Thoracic aorta (tissue), 2 donors: ENCODE measurements around the gene FLNC. TPM values are rescaled to one million over a fixed set of nuclear protein-coding genes. Genes with fewer than 3 reads are reported as not detected.

Experiments
- ATAC-seq: fragments of 150-250 bp; one replicate; pipeline ENCODE4 v1.8.0; 2017; ENCODE audit warnings: low read depth; ENCODE audit not compliant: insufficient number of reproducible peaks, low FRiP score
- DNase-seq: peaks from one replicate; pipeline ENCODE4 v3.0.0-alpha.2; 2020; ENCODE audit warnings: low spot score
- H3K27ac ChIP-seq, 2 donors: fragments of 200-600 bp; sonication (generic); 1 replicate in 1 of 2; 2 replicates in 1 of 2; pipeline ENCODE4 v1.5.1; 2016; ENCODE audit warnings: mild to moderate bottlenecking in 2 of 2, moderate library complexity in 2 of 2
- H3K27me3 ChIP-seq: fragments of 200-600 bp; sonication (generic); replicated peaks from 2 replicates; pipeline ENCODE4 v1.6.0; 2016; ENCODE audit warnings: mild to moderate bottlenecking; ENCODE audit not compliant: insufficient read depth
- H3K36me3 ChIP-seq: fragments of 200-600 bp; sonication (generic); one replicate; pipeline ENCODE4 v1.5.1; 2016
- H3K4me1 ChIP-seq, 2 donors: fragments of 200-600 bp; sonication (generic); 1 replicate in 1 of 2; 2 replicates in 1 of 2; pipeline versions ENCODE4 v1.5.1 to v1.6.0; 2016; ENCODE audit warnings: low read depth in 2 of 2, mild to moderate bottlenecking in 1 of 2; ENCODE audit not compliant: control insufficient read depth in 1 of 2
- H3K4me3 ChIP-seq: fragments of 200-600 bp; sonication (generic); 2 replicates; pipeline ENCODE4 v1.5.1; 2016; ENCODE audit warnings: mild to moderate bottlenecking
- H3K9me3 ChIP-seq: fragments of 200-600 bp; sonication (generic); 2 replicates; pipeline ENCODE4 v1.5.1; 2016
- total RNA-seq, 2 donors: library from RNA; depleted of rRNA; stranded (reverse); fragments of >200 nt; gene quantifications; one replicate each; pipeline versions ENCODE4 v1.1.0 to v1.2.3, GENCODE V29; 2016
- TF ChIP-seq, protein P1 (sequence below): fragments of 200-600 bp; sonication (generic); IDR thresholded peaks from one replicate; pipeline ENCODE4 v1.5.1; 2019; ENCODE audit warnings: antibody characterized with exemption

Gene FLNC
- total RNA-seq, 2 donors from 2014 or later: 157 to 273 TPM

DNA sequence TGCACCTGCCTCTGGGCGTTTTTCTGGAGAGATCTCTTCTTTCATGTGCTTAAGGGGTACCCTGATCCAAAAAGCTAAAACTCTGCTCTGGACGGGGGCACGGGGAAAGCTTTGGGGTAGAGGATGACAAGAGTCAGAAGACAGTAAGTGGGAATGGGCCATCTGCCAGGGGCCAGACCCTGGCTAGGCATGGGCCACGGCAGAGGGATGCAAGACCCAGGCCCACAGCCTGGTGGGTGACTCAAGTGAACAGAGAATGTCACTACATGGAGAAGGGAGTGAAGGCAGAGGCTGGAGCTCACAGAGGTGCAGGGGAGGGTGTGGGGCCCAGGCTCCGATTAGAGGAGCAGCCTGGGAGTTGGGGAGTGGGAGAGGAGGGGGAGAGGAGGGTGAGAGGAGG lies 15.3 kb downstream of the FLNC start:
- Histone ChIP-seq H3K4me1 (no peaks in the 10 kb centered on the region), H3K9me3 (no peaks in the 10 kb centered on the region), H3K4me3 (no peak overlapping the region), H3K36me3 (peaks cover 75% of the 10 kb centered on the region), H3K27me3 (no peaks in the 10 kb centered on the region), H3K27ac (no peak overlapping the region)
- no peak for ATAC-seq
- no peak for DNase-seq
- TF ChIP-seq, protein P1, sequence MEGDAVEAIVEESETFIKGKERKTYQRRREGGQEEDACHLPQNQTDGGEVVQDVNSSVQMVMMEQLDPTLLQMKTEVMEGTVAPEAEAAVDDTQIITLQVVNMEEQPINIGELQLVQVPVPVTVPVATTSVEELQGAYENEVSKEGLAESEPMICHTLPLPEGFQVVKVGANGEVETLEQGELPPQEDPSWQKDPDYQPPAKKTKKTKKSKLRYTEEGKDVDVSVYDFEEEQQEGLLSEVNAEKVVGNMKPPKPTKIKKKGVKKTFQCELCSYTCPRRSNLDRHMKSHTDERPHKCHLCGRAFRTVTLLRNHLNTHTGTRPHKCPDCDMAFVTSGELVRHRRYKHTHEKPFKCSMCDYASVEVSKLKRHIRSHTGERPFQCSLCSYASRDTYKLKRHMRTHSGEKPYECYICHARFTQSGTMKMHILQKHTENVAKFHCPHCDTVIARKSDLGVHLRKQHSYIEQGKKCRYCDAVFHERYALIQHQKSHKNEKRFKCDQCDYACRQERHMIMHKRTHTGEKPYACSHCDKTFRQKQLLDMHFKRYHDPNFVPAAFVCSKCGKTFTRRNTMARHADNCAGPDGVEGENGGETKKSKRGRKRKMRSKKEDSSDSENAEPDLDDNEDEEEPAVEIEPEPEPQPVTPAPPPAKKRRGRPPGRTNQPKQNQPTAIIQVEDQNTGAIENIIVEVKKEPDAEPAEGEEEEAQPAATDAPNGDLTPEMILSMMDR: no peak

DNA sequence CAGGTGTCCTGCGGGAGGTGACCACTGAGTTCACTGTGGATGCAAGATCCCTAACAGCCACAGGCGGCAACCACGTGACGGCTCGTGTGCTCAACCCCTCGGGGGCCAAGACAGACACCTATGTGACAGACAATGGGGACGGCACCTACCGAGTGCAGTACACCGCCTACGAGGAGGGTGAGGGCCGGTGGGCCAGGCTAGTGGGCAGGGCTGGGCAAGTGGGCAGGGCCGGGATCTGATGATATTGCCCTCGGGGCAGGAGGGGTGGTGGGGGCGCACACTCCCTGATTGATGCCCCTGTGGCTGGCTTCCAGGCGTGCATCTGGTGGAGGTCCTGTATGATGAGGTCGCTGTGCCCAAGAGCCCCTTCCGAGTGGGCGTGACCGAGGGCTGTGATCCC lies 15.8 kb downstream of the FLNC start:
- no peaks in the 10 kb centered on the region for H3K4me1 ChIP-seq
- H3K4me3 ChIP-seq: no peak overlapping the region
- DNase-seq: no peak
- no peaks in the 10 kb centered on the region for H3K27me3 ChIP-seq
- no peak overlapping the region for H3K27ac ChIP-seq
- H3K9me3 ChIP-seq: no peaks in the 10 kb centered on the region
- TF ChIP-seq, protein P1: no peak
- no peak for ATAC-seq
- peaks cover 75% of the 10 kb centered on the region for H3K36me3 ChIP-seq

DNA sequence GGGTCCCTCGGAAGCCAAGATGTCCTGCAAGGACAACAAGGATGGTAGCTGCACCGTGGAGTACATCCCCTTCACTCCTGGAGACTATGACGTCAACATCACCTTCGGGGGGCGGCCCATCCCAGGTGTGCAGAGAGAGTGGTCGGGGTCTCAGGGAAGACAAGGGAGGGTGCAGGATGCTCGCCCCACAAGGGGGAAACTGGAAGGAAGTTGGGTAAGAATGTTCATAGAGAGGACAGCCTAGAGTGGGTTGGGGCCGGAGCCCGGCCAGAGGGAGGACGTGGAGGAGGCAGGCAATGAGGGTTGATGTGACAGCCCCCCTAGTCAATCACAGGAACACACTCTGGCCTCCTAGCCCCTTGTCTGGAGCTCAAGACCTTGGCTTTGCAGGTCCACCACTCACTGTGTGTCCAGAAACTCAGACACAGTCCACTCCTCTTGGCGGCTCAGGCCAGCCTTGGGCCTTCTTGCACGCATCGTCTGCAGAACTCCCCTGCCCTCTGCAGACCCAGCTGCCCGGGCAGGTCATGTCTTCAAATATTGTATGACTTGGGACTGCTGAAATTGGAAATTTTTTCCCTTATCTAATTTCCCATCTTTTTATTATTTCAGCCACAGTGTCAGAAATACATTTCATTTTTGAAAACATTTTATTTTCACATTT lies 16.7 kb downstream of the FLNC start:
- H3K36me3 ChIP-seq: peaks cover 79% of the 10 kb centered on the region

DNA sequence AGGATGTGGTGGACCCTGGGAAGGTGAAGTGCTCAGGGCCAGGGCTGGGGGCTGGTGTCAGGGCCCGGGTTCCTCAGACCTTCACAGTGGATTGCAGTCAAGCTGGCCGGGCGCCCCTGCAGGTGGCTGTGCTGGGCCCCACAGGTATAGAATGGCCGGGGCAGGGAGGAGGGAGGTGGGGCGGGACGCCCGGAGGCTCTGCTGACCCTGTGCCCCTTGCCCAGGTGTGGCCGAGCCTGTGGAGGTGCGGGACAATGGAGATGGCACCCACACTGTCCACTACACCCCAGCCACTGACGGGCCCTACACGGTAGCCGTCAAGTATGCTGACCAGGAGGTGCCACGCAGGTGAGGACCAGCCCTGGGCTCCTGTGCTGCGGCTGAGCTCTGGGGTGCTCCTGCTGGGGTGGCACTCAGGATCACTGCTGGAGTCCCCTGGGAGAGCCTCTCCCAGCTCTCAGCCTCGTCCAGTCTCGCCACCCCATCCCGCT lies 17.6 kb downstream of the FLNC start:
- no peaks in the 10 kb centered on the region for H3K9me3 ChIP-seq
- H3K27me3 ChIP-seq: no peaks in the 10 kb centered on the region
- no peak overlapping the region for H3K4me3 ChIP-seq
- DNase-seq (no peak), ATAC-seq (no peak)
- peaks cover 82% of the 10 kb centered on the region for H3K36me3 ChIP-seq
- no peak overlapping the region for H3K27ac ChIP-seq
- no peaks in the 10 kb centered on the region for H3K4me1 ChIP-seq
- TF ChIP-seq, protein P1: no peak

More for the DNA sequence above, 16.7 kb downstream of the FLNC start:
- H3K9me3 ChIP-seq: no peaks in the 10 kb centered on the region
- H3K4me3 ChIP-seq: no peak overlapping the region
- H3K27me3 ChIP-seq: no peaks in the 10 kb centered on the region
- TF ChIP-seq, protein P1: no peak
- ATAC-seq (no peak), DNase-seq (no peak)
- no peaks in the 10 kb centered on the region for H3K4me1 ChIP-seq
- no peak overlapping the region for H3K27ac ChIP-seq

DNA sequence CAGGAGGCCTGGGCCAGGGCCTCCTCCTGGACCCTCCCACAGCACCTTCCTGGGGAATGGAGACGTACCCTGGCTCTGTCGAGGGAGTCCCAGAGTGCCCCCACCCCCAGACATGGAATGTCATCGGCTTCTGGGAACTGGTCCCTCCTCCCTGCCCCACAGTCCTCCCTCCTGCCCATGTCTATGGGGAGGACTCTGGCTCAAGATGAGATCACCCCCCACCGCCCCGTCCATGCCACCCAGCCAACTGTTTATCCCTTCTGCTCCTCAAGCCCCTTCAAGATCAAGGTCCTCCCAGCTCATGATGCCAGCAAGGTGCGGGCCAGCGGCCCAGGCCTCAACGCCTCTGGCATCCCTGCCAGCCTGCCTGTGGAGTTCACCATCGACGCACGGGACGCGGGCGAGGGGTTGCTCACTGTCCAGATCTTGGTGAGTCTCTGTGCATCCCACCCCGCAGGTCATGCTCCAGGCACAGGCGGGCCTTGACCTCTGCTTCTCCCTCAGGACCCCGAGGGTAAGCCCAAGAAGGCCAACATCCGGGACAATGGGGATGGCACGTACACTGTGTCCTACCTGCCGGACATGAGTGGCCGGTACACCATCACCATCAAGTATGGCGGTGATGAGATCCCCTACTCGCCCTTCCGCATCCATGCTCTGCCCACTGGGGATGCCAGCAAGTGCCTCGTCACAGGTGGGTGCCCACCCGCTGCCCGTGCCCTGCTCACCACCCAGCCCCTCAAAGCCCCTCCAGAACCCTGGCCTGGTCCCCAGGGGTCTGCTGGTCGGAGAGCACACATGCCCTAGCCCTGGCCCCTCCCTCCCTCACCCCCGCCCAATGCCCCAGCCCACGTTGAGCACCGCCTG lies 18.3 kb downstream of the FLNC start:
- TF ChIP-seq, protein P1: no peak
- no peaks in the 10 kb centered on the region for H3K27me3 ChIP-seq
- no peak overlapping the region for H3K4me3 ChIP-seq
- no peaks in the 10 kb centered on the region for H3K9me3 ChIP-seq
- H3K36me3 ChIP-seq: peaks cover 82% of the 10 kb centered on the region
- H3K4me1 ChIP-seq: no peaks in the 10 kb centered on the region
- DNase-seq: no peak
- no peak overlapping the region for H3K27ac ChIP-seq
- ATAC-seq: no peak
